ENCODE results near the gene B9D1.

B9D1 gene

GRCh38 chr17:19377602-19378415 is 15.3 kb upstream of the B9D1 start:
- in situ Hi-C loops (cut with MboI; ENCODE audit: low pct_unique_long_range_greater_than_20kb, low sequenced_read_pairs, unreplicated experiment), result no loop called here
- peak; percentile 100 for DNase-seq (ENCODE audit: low spot score)
- TF ChIP-seq, protein P1, sequence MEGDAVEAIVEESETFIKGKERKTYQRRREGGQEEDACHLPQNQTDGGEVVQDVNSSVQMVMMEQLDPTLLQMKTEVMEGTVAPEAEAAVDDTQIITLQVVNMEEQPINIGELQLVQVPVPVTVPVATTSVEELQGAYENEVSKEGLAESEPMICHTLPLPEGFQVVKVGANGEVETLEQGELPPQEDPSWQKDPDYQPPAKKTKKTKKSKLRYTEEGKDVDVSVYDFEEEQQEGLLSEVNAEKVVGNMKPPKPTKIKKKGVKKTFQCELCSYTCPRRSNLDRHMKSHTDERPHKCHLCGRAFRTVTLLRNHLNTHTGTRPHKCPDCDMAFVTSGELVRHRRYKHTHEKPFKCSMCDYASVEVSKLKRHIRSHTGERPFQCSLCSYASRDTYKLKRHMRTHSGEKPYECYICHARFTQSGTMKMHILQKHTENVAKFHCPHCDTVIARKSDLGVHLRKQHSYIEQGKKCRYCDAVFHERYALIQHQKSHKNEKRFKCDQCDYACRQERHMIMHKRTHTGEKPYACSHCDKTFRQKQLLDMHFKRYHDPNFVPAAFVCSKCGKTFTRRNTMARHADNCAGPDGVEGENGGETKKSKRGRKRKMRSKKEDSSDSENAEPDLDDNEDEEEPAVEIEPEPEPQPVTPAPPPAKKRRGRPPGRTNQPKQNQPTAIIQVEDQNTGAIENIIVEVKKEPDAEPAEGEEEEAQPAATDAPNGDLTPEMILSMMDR (IDR thresholded peaks at IDR 0.05; ENCODE audit: extremely low read depth, insufficient read depth, missing control alignments), result peak; percentile 11

DNA sequence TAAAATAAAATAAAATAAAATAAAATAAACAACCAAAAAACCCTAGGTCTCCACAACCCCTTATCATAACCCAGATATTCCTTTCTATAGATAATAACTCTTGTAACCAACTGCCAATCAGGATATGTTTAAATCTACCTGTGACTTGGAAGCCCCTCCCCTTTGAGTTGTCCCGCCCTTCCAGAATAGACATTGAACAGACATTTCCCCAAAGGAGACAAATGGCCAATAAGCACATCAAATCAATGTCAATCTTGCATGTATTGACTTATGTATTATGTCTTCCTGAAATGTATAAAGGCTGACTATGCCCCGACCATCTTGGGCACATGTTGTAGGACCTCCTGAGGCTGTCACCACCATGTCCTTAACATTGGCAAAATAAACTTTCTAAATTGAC is 14.3 kb upstream of the B9D1 start:
- in situ Hi-C loops (cut with MboI; ENCODE audit: low pct_unique_long_range_greater_than_20kb, low sequenced_read_pairs, unreplicated experiment), result no loop called here
- no peak for DNase-seq (ENCODE audit: low spot score)
- TF ChIP-seq, protein P1 (IDR thresholded peaks at IDR 0.05; ENCODE audit: extremely low read depth, insufficient read depth, missing control alignments), result no peak

DNA sequence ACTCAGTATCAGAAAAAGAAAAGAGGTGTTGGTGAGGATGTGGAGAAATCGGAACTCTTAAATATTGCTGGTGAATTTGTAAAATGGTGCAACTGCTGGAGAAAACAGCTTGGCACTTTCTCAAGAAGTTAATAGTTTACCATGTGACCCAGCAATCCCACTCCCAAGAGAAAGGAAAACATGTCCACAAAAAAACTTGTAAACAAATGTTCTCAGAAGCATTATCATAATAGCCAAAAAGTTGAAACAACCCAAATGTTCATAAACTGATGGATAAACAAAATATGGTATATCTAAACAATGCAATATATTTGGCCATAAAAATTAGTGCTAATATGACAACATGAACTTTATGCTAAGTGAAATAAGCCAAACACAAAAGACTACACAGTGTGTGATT is 13.2 kb upstream of the B9D1 start:
- TF ChIP-seq, protein P1 (IDR thresholded peaks at IDR 0.05; ENCODE audit: extremely low read depth, insufficient read depth, missing control alignments), result no peak
- in situ Hi-C loops (cut with MboI; ENCODE audit: low pct_unique_long_range_greater_than_20kb, low sequenced_read_pairs, unreplicated experiment), result no loop called here
- DNase-seq (ENCODE audit: low spot score), result no peak

DNA sequence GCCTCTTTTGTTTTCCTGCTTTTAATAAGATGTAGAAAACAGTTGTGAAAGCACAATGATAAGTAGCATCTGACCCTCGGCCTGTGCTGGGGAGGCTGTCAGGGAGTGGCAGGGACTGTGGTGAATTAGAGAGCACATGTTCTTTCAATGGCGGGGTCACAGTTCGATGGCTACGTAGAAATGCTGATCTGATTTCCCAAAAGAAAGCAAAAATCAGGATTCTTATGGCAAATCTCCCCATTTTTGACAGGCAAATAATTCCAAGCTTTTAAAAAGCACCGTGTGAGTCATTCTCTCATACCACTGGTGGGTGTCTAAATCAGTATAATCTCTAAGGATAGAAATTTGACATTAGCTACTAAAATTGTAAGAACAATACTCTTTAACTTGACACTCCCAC is 11.6 kb upstream of the B9D1 start:
- TF ChIP-seq, protein P1 (IDR thresholded peaks at IDR 0.05; ENCODE audit: extremely low read depth, insufficient read depth, missing control alignments), result no peak
- DNase-seq (ENCODE audit: low spot score), result no peak
- in situ Hi-C loops (cut with MboI; ENCODE audit: low pct_unique_long_range_greater_than_20kb, low sequenced_read_pairs, unreplicated experiment), result loop anchor here (25.0 kb wide), 1 partner anchor 388 kb away; no protein-coding TSS in a partner anchor

- in situ Hi-C loops (cut with MboI; ENCODE audit: low pct_unique_long_range_greater_than_20kb, low sequenced_read_pairs, unreplicated experiment), result loop anchor here (25.0 kb wide), 1 partner anchor 389 kb away; no protein-coding TSS in a partner anchor
- DNase-seq (ENCODE audit: low spot score), result no peak
- TF ChIP-seq, protein P1 (IDR thresholded peaks at IDR 0.05; ENCODE audit: extremely low read depth, insufficient read depth, missing control alignments), result no peak
These were observed 10.5 kb upstream of the B9D1 start for GRCh38 chr17:19372866-19373504.

DNA sequence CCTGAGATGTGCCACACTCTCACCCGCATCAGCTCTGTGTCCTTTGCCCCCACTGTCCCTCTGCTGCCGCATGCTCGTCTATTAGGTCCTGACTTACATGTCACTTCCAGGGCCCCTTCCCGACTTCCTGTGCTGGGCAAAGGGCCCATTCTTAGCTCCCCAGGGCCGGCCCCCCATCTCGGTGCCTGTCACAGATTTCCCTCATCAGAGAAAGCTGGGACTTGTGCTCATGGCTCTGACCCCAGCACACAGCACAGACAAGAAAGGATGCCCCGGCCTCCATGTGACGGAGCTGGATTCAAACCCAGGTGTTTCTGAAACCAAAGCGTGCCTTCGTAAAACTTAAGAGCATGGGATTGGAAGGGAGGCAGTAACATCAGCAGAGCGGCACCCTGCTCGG is 9.9 kb upstream of the B9D1 start:
- TF ChIP-seq, protein P1 (IDR thresholded peaks at IDR 0.05; ENCODE audit: extremely low read depth, insufficient read depth, missing control alignments), result no peak
- no peak for DNase-seq (ENCODE audit: low spot score)
- in situ Hi-C loops (cut with MboI; ENCODE audit: low pct_unique_long_range_greater_than_20kb, low sequenced_read_pairs, unreplicated experiment), result loop anchor here (25.0 kb wide), 1 partner anchor 390 kb away; no protein-coding TSS in a partner anchor
